Breast epithelium (tissue), 3 donors: ENCODE results near the gene CPA4.

Source experiments
- POLR2A ChIP-seq: fragments of 450-650 bp; IDR thresholded peaks from one replicate; pipeline ENCODE4 v1.6.1; 2016; ENCODE audit warnings: antibody characterized with exemption, mild to moderate bottlenecking, moderate library complexity
- POLR2AphosphoS5 ChIP-seq, 3 donors: sonication (generic); formaldehyde crosslinking; IDR thresholded peaks; one replicate each; pipeline ENCODE4 v1.6.1; 2017; ENCODE audit warnings: antibody characterized with exemption in 3 of 3

- TF ChIP-seq POLR2AphosphoS5 (IDR thresholded peaks at IDR 0.05) (no peak), POLR2A (no peak)
Measured at GRCh38 chr7:130346177-130346905, 53.4 kb downstream of the CPA4 start.
